ENCODE data around the gene STPG2. TPM values are rescaled to one million over a fixed set of nuclear protein-coding genes. Genes with fewer than 3 reads are reported as not detected.

STPG2 gene
- total RNA-seq, 1 donor from 2014 or later, result 2.5 TPM

GRCh38 chr4:97942951-97943350 is 200.3 kb downstream of the STPG2 start:
- peaks cover 13% of the 10 kb centered on the region for H3K36me3 Mint-ChIP-seq (ENCODE audit: low read depth, unreplicated experiment)
- no peak for DNase-seq (ENCODE audit: low spot score)
- TF ChIP-seq CTCF (IDR thresholded peaks at IDR 0.05; ENCODE audit: unreplicated experiment), result no peak
- H3K27me3 Mint-ChIP-seq (ENCODE audit: unreplicated experiment), result peaks cover 5% of the 10 kb centered on the region
- no peaks in the 10 kb centered on the region for H3K4me1 Mint-ChIP-seq (ENCODE audit: unreplicated experiment)
- no peaks in the 10 kb centered on the region for H3K9me3 Mint-ChIP-seq (ENCODE audit: unreplicated experiment)
- no peak overlapping the region for H3K27ac Mint-ChIP-seq (ENCODE audit: unreplicated experiment)
- H3K4me3 Mint-ChIP-seq (ENCODE audit: unreplicated experiment), result no peak overlapping the region

- no peak for DNase-seq (ENCODE audit: low spot score)
- peaks cover 13% of the 10 kb centered on the region for H3K36me3 Mint-ChIP-seq (ENCODE audit: low read depth, unreplicated experiment)
- no peak overlapping the region for H3K27ac Mint-ChIP-seq (ENCODE audit: unreplicated experiment)
- no peaks in the 10 kb centered on the region for H3K4me1 Mint-ChIP-seq (ENCODE audit: unreplicated experiment)
- no peak for TF ChIP-seq CTCF (IDR thresholded peaks at IDR 0.05; ENCODE audit: unreplicated experiment)
- H3K9me3 Mint-ChIP-seq (ENCODE audit: unreplicated experiment), result peaks cover 3% of the 10 kb centered on the region
- no peak overlapping the region for H3K4me3 Mint-ChIP-seq (ENCODE audit: unreplicated experiment)
- H3K27me3 Mint-ChIP-seq (ENCODE audit: unreplicated experiment), result peaks cover 5% of the 10 kb centered on the region
Measured at GRCh38 chr4:97942137-97942536, 201.1 kb downstream of the STPG2 start.

GRCh38 chr4:97938141-97938540 is 205.1 kb downstream of the STPG2 start:
- peaks cover 13% of the 10 kb centered on the region for H3K36me3 Mint-ChIP-seq (ENCODE audit: low read depth, unreplicated experiment)
- no peak for TF ChIP-seq CTCF (IDR thresholded peaks at IDR 0.05; ENCODE audit: unreplicated experiment)

GRCh38 chr4:97924341-97924958 is 218.8 kb downstream of the STPG2 start:
- H3K27me3 Mint-ChIP-seq (ENCODE audit: unreplicated experiment), result no peaks in the 10 kb centered on the region
- H3K4me1 Mint-ChIP-seq (ENCODE audit: unreplicated experiment), result no peaks in the 10 kb centered on the region
- H3K4me3 Mint-ChIP-seq (ENCODE audit: unreplicated experiment), result no peak overlapping the region
- no peak overlapping the region for H3K27ac Mint-ChIP-seq (ENCODE audit: unreplicated experiment)
- no peak for TF ChIP-seq CTCF (IDR thresholded peaks at IDR 0.05; ENCODE audit: unreplicated experiment)
- no peak for DNase-seq (ENCODE audit: low spot score)
- H3K9me3 Mint-ChIP-seq (ENCODE audit: unreplicated experiment), result no peaks in the 10 kb centered on the region
- H3K36me3 Mint-ChIP-seq (ENCODE audit: low read depth, unreplicated experiment), result no peaks in the 10 kb centered on the region

More at GRCh38 chr4:97938141-97938540, 205.1 kb downstream of the STPG2 start:
- Mint-ChIP-seq H3K4me1 (ENCODE audit: unreplicated experiment) (peaks cover 4% of the 10 kb centered on the region), H3K27ac (ENCODE audit: unreplicated experiment) (no peak overlapping the region), H3K27me3 (ENCODE audit: unreplicated experiment) (peaks cover 3% of the 10 kb centered on the region), H3K4me3 (ENCODE audit: unreplicated experiment) (no peak overlapping the region), H3K9me3 (ENCODE audit: unreplicated experiment) (peaks cover 3% of the 10 kb centered on the region)
- no peak for DNase-seq (ENCODE audit: low spot score)

GRCh38 chr4:97923096-97923495 is 220.2 kb downstream of the STPG2 start:
- no peak for TF ChIP-seq CTCF (IDR thresholded peaks at IDR 0.05; ENCODE audit: unreplicated experiment)
- Mint-ChIP-seq H3K27ac (ENCODE audit: unreplicated experiment) (no peak overlapping the region), H3K4me1 (ENCODE audit: unreplicated experiment) (no peaks in the 10 kb centered on the region), H3K27me3 (ENCODE audit: unreplicated experiment) (no peaks in the 10 kb centered on the region), H3K36me3 (ENCODE audit: low read depth, unreplicated experiment) (no peaks in the 10 kb centered on the region), H3K4me3 (ENCODE audit: unreplicated experiment) (no peak overlapping the region), H3K9me3 (ENCODE audit: unreplicated experiment) (no peaks in the 10 kb centered on the region)
- DNase-seq (ENCODE audit: low spot score), result no peak
